ENCODE measurements around the gene SKI. TPM values are rescaled to one million over a fixed set of nuclear protein-coding genes. Genes with fewer than 3 reads are reported as not detected.
"Not testable (repeated sequence)": the region's sequence is repeated elsewhere in the genome, so short reads cannot be mapped to it uniquely, and the experiment has no call there.

Gene SKI
- total and polyA plus RNA-seq, 10 of the 15 experiments (the other 5 are each of a cell fraction or from before 2014, with no cell fraction given) = 0.03 to 14.9 (median 0.96) TPM

- H3K27ac ChIP-seq (ENCODE audit: control insufficient read depth, insufficient read depth); H3K4me2 ChIP-seq (ENCODE audit: control insufficient read depth, insufficient read depth); SMC1A ChIA-PET (ENCODE audit: uncharacterized antibody, unreplicated experiment); BruUV-seq (replicated peaks); FAIRE-seq; RAD21 ChIA-PET (ENCODE audit: unreplicated experiment); H3K9me3 ChIP-seq (replicated peaks; ENCODE audit: control insufficient read depth, insufficient read depth, low read length); H4K20me1 ChIP-seq (ENCODE audit: control insufficient read depth, insufficient read depth); H3K4me3 ChIP-seq; H2AFZ ChIP-seq (ENCODE audit: control insufficient read depth, low read depth, low read length); DNase-seq (ENCODE audit: low read depth, low spot score); H3K36me3 ChIP-seq (ENCODE audit: control insufficient read depth in 2 of 2, insufficient read depth in 2 of 2, low read length in 1 of 2); H3K9ac ChIP-seq (ENCODE audit: control insufficient read depth, insufficient read depth, low read length); H3K27me3 ChIP-seq (replicated peaks in 1 of 2; ENCODE audit: control insufficient read depth in 2 of 2, insufficient read depth in 2 of 2, low read length in 1 of 2); POLR2A ChIA-PET; ATAC-seq: not testable (repeated sequence)
- Histone ChIP-seq H3K79me2 (ENCODE audit: control insufficient read depth, insufficient read depth, low read length) (peaks cover 11% of the 10 kb centered on the region), H3K4me1 (ENCODE audit: control insufficient read depth, insufficient read depth, low read length) (peaks cover 26% of the 10 kb centered on the region)
- intact Hi-C loops (cut with micrococcal nuclease; ENCODE audit: unreplicated experiment) = loop anchor here (10.0 kb wide), 1 partner anchor 61 kb away; no protein-coding TSS in a partner anchor
- 89% methylated on average over 9 of the region's 9 CpGs for WGBS (ENCODE audit: insufficient coverage, insufficient replicate concordance, low lambda C conversion rate, missing lambda C conversion rate)
- CTCF ChIA-PET = interaction anchor here (0.5 kb wide), 1 partner anchor 387 kb away, joined by 3 read pairs; no protein-coding TSS in a partner anchor
- in situ Hi-C loops (cut with MboI) = loop anchor here (5.0 kb wide), 1 partner anchor 39 kb away; no protein-coding TSS in a partner anchor
These were observed 68.1 kb downstream of the SKI start for GRCh38 chr1:2296211-2296610.

- FAIRE-seq = no peak
- ChIA-PET CTCF (no interaction called here), RAD21 (ENCODE audit: unreplicated experiment) (no interaction called here), SMC1A (ENCODE audit: uncharacterized antibody, unreplicated experiment) (no interaction called here), POLR2A (no interaction called here)
- H3K36me3 ChIP-seq (ENCODE audit: control insufficient read depth in 2 of 2, insufficient read depth in 2 of 2, low read length in 1 of 2) = no peaks in the 10 kb centered on the region; a peak in 1 of 4 replicates
- no peak overlapping the region for H3K27ac ChIP-seq (ENCODE audit: control insufficient read depth, insufficient read depth)
- H3K9ac ChIP-seq (ENCODE audit: control insufficient read depth, insufficient read depth, low read length) = no peak overlapping the region
- no TSS peak for BruUV-seq (replicated peaks)
- peaks cover 4% of the 10 kb centered on the region for H4K20me1 ChIP-seq (ENCODE audit: control insufficient read depth, insufficient read depth)
- TF ChIP-seq SUZ12 (IDR thresholded peaks at IDR 0.05; ENCODE audit: unreplicated experiment) = no peak
- no peak for TF ChIP-seq CTCF (IDR thresholded peaks at IDR 0.05 in 2 of 3, conservative IDR thresholded peaks at IDR 0.05 in 1 of 3; ENCODE audit: control insufficient read depth in 2 of 3, extremely low read depth in 1 of 3, insufficient read depth in 1 of 3, low read depth in 3 of 3, low read length in 3 of 3)
- no peak for TF ChIP-seq SRF (IDR thresholded peaks at IDR 0.05; ENCODE audit: low read depth in 2 of 2, low read length in 2 of 2)
- no peak for TF ChIP-seq HSF1 (IDR thresholded peaks at IDR 0.05; ENCODE audit: low read depth, low read length)
- no peak for TF ChIP-seq SPI1 (IDR thresholded peaks at IDR 0.05; ENCODE audit: borderline replicate concordance, insufficient read depth, low read depth, low read length)
- no peak for TF ChIP-seq ZNF274 (IDR thresholded peaks at IDR 0.05; ENCODE audit: insufficient read depth, insufficient read length)
- no peak for TF ChIP-seq EP300 (IDR thresholded peaks at IDR 0.05; ENCODE audit: borderline replicate concordance in 1 of 2, control insufficient read depth in 1 of 2, low read depth in 2 of 2, low read length in 2 of 2)
- TF ChIP-seq RAD51 (IDR thresholded peaks at IDR 0.05) = no peak
- TF ChIP-seq CHD2 (IDR thresholded peaks at IDR 0.05; ENCODE audit: borderline replicate concordance, low read depth, low read length) = no peak
- no peaks in the 10 kb centered on the region for H3K9me3 ChIP-seq (replicated peaks; ENCODE audit: control insufficient read depth, insufficient read depth, low read length)
- peaks cover 27% of the 10 kb centered on the region for H3K4me1 ChIP-seq (ENCODE audit: control insufficient read depth, insufficient read depth, low read length)
- no peaks in the 10 kb centered on the region for H3K27me3 ChIP-seq (replicated peaks in 1 of 2; ENCODE audit: control insufficient read depth in 2 of 2, insufficient read depth in 2 of 2, low read length in 1 of 2)
- in situ Hi-C loops (cut with MboI) (loop anchor here (5.0 kb wide), 1 partner anchor 39 kb away; no protein-coding TSS in a partner anchor), intact Hi-C loops (cut with micrococcal nuclease; ENCODE audit: unreplicated experiment) (loop anchor here (10.0 kb wide), 1 partner anchor 62 kb away; no protein-coding TSS in a partner anchor)
- H2AFZ ChIP-seq (ENCODE audit: control insufficient read depth, low read depth, low read length) = no peak overlapping the region
- peaks cover 12% of the 10 kb centered on the region for H3K79me2 ChIP-seq (ENCODE audit: control insufficient read depth, insufficient read depth, low read length)
- no peak for ATAC-seq
- DNase-seq (ENCODE audit: low read depth, low spot score) = no peak
- no peak overlapping the region for H3K4me3 ChIP-seq
- H3K4me2 ChIP-seq (ENCODE audit: control insufficient read depth, insufficient read depth) = no peak overlapping the region
- WGBS (ENCODE audit: insufficient coverage, insufficient replicate concordance, low lambda C conversion rate, missing lambda C conversion rate) = 96% methylated on average over 18 of the region's 18 CpGs
These were observed 68.5 kb downstream of the SKI start for GRCh38 chr1:2296614-2297013.
